Fibroblast of skin of scalp (primary cell): ENCODE data around the gene APP.
A peak's percentile ranks its signal among the peaks of the same experiment; 100 is the strongest.
"Not testable (repeated sequence)": the region's sequence is repeated elsewhere in the genome, so short reads cannot be mapped to it uniquely, and the experiment has no call there.

ENCODE experiments used
- DNase-seq: peaks from one replicate; pipeline ENCODE4 v3.0.0-alpha.2; 2013

APP gene

GRCh38 chr21:26060335-26061115 lies 110.0 kb downstream of the APP start:
- DNase-seq: no peak

GRCh38 chr21:26057477-26058170 lies 112.9 kb downstream of the APP start:
- no peak for DNase-seq

DNA sequence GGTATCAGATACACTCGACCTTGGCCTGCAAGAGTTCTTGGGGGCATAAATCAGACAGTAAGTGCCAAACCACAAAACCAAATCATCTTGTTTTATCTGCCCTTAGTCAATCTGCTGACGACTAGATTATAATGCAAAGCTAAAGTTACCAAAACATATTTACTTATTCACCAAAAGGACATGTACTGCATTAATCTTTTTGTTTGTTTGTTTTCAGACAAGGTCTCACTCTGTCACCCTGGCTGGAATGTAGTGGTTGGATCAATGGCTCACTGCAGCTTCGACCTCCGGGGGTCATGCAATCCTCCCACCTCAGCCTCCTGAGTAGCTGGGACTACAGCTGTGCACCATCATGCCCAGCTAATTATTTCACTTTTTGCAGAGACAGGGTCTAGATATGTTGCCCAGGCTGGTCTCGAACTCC lies 114.7 kb downstream of the APP start:
- DNase-seq: no peak

DNA sequence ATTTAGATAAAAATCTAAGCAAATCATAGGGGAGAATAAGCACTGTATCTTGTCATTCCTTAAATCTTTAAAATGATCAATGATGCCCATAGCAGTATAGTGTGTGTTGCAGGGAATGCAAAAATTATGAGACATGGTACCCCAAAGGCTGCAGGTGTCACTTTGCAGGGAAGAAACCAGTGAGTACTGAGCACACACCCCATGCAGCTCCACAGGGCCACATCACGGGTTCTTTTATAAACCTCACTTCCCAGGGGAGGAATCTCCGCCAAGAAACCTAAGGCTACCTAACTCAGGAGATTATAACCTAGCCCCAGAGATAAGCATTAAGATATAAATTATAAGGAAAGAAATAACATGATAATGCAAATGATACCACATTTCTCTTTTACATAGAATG lies 115.6 kb downstream of the APP start:
- DNase-seq: no peak

DNA sequence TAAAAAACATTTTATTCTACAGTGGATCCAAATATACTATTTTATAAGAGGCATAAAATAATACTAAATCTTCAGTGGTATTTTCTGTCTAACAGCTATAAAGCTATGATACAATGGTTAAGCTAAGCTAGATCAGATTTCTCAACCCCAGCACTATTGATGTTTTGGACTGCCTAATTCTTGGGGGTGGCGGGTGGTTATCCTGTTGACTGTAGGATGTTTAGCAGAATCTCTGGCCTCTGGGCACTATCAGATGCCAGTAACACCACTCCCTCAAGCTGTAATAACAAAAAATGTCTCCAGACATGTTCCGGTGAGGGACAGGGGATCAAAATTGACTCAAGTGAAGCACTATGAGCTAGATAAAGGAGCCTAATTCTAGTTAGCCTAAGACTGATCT lies 118.5 kb downstream of the APP start:
- DNase-seq: no peak

- no peak for DNase-seq
Measured at GRCh38 chr21:26050857-26051256, 119.7 kb downstream of the APP start.

GRCh38 chr21:26049803-26050202 lies 120.8 kb downstream of the APP start:
- DNase-seq: no peak

GRCh38 chr21:26047279-26047967 lies 123.1 kb downstream of the APP start:
- DNase-seq: no peak

DNA sequence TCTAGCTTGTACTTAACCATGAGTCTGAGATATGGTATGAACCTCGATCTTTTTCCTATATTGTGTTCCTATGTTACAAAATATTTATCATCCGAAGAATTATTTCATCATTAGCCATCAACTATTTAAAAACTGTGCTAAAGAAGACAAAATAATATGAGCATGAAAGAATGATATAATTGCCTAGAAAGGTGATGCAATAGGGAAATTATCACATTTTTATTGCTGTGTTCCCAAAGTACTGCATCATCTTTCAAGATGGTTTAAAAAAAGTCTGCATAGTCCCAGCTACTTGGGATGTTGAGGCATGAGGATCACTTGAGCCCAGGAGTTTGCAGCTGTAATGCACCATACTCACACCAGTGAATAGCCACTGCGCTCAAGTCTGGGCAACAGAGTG lies 126.7 kb downstream of the APP start:
- DNase-seq: no peak

DNA sequence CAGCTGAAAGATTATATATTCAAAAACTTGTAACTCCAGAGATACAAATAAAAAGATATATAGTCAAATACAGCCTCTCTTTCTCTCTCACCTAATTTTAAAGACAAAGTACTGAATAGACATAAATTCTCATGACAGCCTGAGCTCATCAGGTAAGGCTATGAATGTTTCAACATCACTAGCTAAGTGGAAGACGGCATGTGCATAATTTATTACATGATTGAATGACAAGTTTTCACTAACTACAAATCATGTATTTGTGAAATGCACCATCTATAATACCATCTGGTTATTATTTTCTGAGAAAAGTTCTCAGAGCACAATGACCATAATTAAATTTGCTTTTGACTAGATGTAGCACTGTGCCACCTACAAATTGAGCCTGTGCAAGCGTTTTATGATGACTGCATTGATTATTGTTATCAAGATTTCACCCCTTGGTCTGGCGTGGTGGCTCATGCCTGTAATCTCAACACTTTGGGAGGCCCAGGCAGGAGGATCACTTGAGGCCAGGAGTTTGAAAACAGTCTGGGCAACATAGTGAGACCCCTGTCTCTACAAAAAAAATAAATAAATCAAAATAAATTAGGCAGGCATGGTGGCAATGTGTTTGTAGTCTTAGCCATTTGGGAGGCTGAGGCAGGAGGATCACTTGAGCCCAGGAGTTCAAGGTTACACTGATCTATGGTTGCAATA lies 128.2 kb downstream of the APP start:
- DNase-seq: no peak

GRCh38 chr21:26041431-26042180 lies 129.0 kb downstream of the APP start:
- peak; percentile 27 for DNase-seq

DNA sequence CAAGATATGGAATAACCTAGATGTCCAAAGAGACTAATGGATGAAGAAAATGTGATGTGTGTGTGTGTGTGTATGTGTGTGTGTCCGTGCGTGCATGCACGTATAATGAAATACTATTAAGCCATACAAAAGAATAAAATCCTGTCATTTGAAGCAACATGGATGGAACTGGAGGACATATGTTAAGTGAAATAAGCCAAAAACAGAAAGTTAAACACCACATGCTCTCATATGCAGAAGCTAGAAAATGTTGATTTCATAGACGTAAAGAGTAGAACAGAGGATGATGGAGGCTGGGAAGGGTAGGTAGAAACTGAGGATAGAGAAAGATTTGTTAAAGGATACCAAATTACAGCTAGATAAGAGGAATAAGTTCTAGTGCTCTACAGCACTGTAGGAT lies 133.7 kb downstream of the APP start:
- DNase-seq: no peak

- DNase-seq: no peak
Measured at GRCh38 chr21:26032263-26032662, 138.3 kb downstream of the APP start.

- no peak for DNase-seq
Measured at GRCh38 chr21:26028183-26028582, 142.4 kb downstream of the APP start.

DNA sequence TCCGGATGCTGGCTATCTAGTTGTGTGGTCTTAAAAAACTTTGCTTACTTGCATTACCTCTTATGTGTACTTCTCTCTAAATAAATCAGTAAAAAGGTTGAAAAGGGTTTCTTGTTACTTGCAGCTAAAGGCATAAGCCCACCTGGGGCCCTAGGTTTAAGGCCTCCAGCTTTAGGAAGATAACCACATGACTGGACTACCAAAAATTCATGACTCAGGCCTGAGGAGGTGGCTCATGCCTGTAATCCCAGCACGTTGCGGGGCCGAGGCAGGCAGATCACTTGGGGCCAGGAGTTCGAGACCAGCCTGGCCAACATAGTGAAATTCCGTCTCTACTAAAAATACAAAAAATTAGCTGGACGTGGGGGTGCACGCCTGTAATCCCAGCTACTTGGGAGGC lies 142.9 kb downstream of the APP start:
- peak; percentile 40 for DNase-seq

DNA sequence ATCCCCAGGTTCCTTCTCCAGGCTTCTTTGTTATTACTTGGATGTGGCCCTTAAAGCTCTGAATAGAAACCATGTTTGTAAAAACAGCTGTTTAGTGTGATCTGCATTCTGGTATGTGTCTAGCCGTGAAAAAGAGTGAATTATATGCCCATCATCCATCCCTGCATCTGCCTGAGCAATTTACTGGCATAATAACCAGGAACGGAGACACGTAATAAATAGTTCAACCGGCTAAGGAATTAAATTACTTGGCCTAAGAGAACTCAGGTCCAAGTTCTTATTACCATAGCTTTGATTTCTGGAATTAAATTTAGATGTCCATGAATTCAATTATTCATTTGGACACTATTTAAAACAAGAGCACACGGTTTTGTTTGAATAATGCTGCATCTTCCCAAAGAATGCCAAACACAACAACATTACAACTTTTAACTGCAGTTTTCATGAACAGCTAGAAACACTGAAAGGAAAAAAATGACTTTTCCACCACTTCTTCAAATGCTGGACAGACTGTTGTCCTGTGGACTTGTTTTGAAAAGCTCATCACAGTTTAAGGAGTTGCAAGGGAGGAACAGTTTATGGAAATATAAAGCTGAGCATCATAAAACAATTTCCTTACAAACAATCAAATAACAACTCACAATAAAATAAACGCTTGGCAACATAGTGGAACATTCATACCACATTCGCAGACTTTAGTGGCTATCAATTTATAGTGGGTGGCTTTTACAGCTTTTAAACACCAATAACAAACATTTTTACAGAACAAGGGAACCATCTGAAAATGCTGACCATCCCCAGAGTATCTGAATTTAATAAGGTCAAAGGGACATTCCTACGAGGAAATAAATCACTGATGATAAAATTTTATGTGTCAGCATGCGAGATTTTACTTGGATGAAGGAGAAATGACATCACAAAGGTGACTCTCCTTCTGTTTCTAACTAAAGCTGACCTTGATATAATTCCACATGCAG lies 144.7 kb downstream of the APP start:
- no peak for DNase-seq

GRCh38 chr21:26023406-26023805 lies 147.2 kb downstream of the APP start:
- not testable (repeated sequence) for DNase-seq

DNA sequence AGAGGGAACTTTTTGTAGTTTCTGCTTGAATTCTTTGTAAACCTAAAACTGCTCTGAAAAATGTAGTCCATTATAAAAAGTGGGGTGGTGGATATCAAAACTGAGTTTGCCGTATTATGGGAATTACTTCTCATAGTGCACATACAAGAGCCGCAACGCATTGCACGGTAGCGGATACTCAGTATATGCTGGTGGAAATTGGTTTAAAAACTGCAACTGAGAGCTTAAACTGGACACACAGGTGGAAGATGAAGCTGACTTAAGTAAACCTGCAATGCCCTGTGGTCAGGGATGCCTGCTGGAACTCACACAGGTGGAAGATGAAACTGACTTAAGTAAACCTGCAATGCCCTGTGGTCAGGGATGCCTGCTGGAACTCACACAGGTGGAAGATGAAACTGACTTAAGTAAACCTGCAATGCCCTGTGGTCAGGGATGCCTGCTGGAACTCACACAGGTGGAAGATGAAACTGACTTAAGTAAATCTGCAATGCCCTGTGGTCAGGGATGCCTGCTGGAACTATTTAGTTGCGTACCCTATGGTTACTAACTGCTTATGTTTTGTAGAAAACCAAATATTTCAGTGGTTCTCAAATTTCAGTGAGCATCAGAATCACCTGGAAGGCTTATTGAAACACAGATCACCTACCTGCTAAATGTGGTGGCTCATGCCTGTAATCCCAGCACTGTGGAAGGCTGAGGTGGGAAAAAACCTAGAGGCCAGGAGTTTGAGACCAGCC lies 147.8 kb downstream of the APP start:
- not testable (repeated sequence) for DNase-seq

- no peak for DNase-seq
Measured at GRCh38 chr21:26020510-26020909, 150.1 kb downstream of the APP start.

DNA sequence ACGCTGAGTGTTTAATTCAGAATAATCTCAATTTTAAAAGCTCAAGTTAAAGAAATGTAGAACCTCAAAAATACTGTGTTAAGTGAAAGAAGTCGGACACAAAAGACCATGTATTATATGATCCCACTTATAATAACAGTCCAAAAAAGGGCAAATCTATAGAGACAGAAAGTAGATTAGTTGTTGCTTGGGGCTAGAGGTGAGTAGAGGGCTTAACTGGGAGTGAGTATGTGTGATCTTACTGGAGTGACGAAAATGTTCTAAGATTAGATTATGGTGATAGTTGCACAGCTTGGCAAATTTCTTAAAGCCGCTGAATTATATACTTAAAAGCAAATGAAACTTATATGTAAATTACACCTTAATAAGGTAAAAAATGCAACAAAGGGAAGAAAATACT lies 150.5 kb downstream of the APP start:
- no peak for DNase-seq
